ENCODE data around the gene KDM2B.

The KDM2B gene

DNA sequence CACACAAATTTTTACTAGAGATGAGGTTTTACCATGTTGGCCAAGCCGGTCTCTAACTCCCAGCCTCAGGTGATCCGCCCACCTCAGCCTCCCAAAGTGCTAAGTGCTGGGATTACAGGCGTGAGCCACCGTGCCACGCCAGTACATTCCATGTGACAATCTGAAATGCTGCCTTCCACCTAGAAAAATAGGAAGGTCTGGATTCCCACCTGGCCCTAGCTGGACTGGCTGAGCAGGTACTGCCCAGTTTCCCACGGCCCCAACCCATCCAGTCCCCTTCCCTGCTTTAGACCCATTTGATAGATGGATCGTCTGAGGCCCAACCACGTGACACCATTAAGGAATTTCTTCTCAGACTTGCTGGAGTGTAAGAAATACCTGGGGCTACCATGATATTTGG lies 55.4 kb downstream of the KDM2B start:
- no peak for DNase-seq

DNA sequence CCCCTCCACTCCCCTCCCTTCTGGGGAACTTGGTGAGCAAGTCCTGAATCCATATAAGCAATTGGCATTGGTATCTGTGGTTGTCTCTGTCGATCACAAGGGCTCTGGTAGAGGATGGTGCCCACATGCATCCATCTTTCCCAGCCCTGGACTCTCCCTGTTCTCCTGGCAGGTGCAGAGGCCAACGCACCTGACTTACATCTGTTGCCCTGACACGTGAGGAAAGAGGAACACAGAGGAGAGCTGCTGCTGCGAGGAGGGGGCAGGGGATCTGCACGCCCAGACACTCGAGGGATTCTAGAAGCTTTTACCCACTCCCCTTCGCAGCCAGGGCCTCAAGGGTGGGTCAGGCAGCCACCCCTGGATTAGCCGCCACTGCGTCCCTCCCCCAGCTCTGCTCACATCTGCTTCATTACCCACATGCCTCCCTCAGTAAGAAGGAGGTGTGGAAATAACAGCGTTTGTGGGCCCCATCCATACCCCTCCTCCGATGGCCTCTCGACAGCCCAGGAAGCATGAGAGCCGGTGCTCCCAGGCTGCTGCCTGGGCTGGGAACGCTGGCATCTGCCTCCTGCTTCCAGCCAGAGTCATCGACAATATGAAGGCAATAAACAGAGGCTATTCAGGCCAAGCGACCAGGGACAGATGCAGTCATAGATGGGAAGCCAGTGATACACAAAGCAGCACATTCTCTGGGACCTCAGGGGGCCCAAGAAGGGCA lies 56.5 kb downstream of the KDM2B start:
- DNase-seq = peak; percentile 66

- DNase-seq = no peak
Measured at GRCh38 chr12:121523741-121524140, 57.1 kb downstream of the KDM2B start.

- DNase-seq = no peak
Measured at GRCh38 chr12:121522971-121523370, 57.9 kb downstream of the KDM2B start.

DNA sequence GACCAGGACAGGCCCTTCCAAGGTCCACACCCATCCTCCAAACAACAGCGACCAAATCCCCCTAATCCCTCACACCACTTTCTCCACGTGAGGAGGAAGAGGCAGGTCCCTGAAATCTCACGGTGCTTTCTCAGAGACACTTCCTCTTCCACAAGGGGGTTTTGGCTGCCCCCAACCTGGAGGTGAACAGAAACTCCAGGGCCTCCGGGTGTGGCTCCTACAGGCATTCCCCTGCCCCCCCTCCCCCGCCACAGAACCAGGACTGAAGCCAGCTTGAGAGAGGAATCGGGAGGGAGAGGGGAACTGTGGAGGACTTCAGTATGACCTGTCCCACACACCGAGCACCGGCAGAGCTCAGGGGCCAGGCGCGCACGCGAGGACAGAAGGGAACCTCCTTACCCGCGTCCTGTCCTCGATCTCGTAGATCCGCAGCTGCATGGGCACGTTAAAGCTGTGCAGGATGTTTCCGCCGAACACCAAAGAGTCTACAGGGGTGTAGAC lies 60.2 kb downstream of the KDM2B start:
- no peak for DNase-seq

DNA sequence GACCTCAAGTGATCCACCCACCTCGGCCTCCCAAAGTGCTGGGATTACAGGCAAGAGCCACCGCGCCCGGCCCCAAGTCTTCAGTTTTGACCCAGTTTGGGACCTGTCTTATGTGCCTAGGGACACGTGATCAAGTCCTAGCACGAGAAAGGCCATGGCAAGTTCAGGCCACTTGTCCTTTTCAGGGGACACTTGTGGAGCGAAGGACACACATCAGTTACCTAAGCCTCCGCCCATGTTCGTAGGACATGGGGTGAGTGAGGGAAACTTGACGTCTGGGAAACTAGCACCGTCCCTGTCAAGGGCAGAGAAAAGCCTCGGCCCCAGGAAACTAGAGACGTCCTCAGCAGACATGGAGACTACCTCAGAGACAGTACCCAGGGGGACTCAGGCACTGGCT lies 60.7 kb downstream of the KDM2B start:
- no peak for DNase-seq

- no peak for DNase-seq
Measured at GRCh38 chr12:121519227-121519626, 61.6 kb downstream of the KDM2B start.

DNA sequence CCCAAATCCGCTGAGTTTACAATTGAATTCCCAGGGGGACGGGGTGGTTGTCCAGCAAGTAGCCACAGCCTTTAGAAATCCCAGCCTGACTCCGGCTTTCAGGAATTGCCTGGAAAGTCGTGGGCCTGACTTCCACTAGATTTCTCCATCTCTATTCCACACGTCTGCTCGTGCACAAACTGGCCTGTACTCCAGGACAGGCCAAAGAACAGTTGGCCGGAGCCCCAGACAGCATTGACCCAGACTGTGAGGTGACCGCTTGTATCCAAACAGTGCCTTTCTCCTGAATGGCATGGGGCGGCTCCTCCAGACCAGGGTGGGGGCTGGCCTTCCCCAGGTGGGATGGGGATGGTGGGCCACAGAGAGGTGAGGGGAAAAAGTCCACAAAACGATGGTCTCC lies 62.2 kb downstream of the KDM2B start:
- no peak for DNase-seq

DNA sequence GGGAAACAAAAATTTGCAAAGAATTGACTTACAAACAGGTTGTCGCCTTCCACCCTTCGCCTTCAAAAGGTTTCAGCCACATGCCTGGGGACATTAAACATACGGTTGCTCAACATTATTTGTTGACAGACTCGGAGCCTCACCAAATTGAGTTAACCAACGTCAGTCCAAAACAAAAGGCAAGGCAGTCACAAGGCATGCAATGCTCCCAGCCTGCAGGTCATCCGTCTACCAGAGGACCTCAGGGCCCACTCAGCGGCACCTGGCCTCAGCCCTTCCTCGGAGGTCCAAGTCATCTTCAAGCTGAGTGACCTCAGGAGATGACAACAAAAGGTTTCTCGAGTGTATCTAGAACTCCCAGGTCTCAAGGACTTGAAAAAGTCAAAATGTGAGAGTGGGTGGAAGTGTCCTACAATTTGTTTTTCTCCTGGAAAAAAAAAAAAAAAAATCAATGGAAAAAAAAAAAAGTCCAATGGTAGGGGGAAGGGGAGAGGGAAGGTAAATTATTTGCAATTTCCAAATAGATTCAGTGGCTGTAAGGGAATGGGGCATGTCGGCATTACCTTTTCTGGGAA lies 64.3 kb downstream of the KDM2B start:
- DNase-seq = no peak

- no peak for DNase-seq
Measured at GRCh38 chr12:121515615-121516014, 65.2 kb downstream of the KDM2B start.

DNA sequence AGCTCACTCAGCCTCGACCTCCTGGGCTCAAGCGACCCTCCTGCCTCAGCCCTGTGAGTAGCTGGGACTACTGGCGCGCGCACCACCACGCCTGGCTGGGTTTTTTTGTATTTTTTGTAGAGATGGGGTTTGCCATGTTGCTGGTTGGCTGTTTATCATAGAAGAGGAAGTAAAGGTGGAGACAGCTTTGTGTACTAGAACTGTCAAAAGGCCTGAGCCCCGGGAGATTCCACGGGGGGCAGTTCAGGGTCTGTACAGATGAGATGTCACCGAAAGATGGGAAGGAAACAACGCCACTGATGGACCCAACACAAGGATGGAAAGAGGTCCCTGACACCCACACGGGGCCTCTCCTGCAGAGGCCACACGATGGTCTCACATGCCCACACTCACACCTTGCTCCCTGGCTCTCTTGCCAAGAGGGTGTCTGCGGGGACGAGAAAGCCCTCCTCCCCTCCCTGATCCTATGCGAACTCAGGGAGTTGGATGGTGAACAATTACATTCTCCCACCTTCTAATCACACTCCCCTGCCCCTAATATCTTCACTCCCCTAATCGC lies 66.6 kb downstream of the KDM2B start:
- no peak for DNase-seq

DNA sequence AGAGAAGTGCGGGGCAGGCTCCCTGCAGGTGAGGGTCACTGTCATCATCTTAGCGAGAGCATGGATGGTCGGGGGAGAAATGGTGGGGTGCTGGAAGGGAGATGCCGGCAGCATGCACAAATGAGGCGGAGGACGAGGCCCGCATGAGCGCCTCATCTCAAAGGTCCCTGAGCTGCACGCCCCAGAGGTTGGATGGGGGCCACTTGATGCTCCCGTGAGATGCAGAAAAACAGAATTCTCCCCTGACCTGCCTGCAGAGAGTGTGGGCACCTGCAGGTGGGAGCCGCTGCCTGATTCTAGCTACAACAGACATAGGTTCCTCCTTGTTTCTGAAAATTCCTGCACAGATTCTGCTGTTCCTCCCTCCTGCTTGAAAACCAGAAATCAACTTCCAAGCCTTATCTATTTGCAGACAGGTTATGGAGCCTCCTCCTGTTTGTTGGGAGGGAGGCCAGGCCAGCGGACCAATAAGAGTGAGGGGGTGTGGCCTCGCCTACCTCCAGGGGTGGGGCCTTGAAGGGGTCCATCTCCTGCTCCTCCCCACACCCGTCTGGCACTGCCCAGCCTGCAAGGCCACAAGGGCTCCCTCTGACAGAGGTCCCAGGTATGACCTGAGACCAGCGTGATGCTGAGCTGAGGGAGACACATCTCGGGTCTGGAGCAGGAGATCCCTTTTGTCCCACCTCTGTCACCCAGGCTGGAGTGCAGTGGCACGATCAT lies 67.2 kb downstream of the KDM2B start:
- no peak for DNase-seq

GRCh38 chr12:121512561-121512960 lies 68.3 kb downstream of the KDM2B start:
- no peak for DNase-seq

GRCh38 chr12:121511916-121512315 lies 68.9 kb downstream of the KDM2B start:
- no peak for DNase-seq

DNA sequence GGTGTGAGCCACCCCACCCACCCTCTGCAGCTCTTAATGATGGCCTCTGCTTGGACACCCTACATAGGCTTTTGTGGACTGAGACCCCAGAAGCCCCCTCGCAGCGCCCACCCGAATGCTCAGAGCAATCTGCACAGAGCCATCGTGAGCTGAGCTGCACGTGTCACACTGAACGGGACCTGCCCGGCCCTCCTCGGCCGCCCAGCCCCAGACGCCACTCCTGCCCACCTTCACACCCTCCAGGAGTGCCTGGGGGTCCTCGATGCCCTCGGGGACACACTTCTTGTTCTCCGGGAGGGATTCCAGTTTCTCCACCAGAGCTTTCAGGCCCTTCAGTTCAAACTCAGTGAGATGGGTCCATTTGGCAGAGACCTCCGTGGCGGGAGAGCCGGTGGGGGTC lies 71.5 kb downstream of the KDM2B start:
- no peak for DNase-seq

- no peak for DNase-seq
Measured at GRCh38 chr12:121508533-121508932, 72.3 kb downstream of the KDM2B start.

DNA sequence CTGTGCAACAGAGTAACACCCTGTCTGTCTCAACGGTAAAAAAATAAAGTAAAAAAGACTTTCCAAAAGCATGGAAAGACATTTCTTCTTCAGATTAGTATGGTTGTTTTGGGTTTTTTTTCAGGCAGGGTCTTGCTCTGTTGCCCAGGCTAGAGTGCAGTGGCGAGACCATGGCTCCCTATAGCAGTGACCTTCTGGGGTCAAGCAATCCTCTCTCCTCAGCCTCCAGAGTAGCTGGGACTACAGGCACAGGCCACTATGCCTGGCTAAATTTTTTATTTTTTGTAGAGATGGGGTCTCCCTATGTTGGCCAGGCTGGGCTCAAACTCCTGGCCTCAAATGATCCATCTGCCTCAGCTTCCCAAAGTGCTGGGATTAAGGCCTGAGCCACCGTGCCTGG lies 72.8 kb downstream of the KDM2B start:
- DNase-seq = no peak

DNA sequence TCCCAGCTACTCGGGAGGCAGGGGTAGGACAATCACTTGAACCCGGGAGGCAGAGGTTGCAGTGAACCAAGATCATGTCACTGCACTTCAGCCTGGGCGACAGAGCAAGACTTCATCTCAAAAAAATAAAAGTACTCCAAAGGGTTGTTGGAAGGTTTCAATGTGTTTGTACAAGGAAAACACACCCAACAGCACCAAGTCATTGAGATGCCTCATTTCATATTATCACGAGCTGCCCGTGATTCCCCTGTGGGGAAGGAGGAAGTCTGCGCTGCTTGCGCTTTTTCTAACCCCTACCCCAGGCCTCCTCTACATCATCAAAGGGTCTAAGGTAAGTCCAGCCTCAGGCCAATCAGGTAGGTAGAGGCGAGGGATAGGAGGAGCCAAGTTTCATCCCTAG lies 73.6 kb downstream of the KDM2B start:
- no peak for DNase-seq

DNA sequence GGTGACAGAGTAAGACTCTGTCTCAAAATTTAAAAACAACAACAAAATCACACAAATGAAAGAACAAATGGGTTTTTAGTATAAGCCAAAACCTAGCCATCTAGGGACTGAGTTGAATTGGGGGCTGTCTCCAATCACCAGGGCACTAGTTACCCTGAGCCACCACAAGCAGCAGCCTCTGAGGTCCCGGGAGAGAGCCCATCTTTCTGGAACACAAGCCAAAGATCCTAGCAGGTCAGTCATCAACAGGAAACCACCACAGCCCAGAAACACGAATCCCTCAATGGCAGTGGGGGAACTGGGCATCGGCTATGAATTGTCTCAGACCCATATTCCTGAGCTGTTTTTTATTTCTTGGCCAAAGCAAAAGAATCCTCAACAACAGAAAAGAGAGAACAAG lies 75.3 kb downstream of the KDM2B start:
- no peak for DNase-seq

- no peak for DNase-seq
Measured at GRCh38 chr12:121504505-121504904, 76.3 kb downstream of the KDM2B start.

- DNase-seq = no peak
Measured at GRCh38 chr12:121503395-121503794, 77.4 kb downstream of the KDM2B start.

DNA sequence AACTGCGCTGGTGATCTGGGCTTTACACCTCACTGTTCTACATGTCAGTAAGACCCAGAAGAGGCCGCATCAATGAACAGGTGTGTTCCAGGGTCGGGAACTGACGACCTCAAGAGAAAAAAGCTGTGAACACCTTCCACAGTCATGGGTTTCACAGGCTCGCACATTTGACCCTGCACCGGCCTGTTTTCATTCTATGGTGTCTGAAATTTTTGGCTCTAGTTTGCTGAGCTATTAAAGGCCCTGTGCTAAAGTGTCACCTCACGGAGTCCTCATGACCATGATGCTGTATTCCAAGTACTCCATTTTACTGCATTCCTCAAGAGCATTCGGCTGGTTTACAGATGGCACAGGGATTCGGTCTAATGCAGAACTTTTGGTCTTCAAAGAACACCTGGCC lies 78.9 kb downstream of the KDM2B start:
- no peak for DNase-seq

GRCh38 chr12:121499929-121500793 lies 80.7 kb downstream of the KDM2B start:
- DNase-seq = peak; percentile 61

All from NCI-H187 treated with DMSO at 0.1 percent for 48 hours (cell line).